CD4-positive, alpha-beta T cell treated with Interleukin-4 for 4 hours (primary cell): ENCODE results near the gene EMP1.
"Not testable (repeated sequence)": the region's sequence is repeated elsewhere in the genome, so short reads cannot be mapped to it uniquely, and the experiment has no call there.

Experiments
- DNase-seq: peaks from one replicate; pipeline ENCODE4 v3.0.0-alpha.2; 2020

The EMP1 gene

DNA sequence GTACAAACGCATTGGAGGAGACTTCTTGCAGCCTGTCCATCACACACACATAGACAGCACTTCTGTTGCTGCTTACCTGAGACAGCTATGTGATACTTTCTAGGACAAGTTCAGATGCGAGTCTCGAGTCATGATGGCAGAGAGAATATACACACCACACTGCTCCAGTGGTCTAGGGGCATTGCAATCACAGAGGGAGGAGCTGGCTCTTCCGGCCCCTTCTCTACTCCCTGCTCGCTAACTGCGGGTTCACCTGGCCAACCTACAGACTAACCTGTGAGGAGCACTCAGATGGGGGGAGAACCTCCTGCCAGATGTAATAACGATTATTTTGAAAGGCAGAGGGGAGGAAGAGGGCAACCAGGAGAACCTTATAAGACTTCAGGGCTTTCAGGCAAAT lies 30.7 kb downstream of the EMP1 start:
- DNase-seq = no peak

DNA sequence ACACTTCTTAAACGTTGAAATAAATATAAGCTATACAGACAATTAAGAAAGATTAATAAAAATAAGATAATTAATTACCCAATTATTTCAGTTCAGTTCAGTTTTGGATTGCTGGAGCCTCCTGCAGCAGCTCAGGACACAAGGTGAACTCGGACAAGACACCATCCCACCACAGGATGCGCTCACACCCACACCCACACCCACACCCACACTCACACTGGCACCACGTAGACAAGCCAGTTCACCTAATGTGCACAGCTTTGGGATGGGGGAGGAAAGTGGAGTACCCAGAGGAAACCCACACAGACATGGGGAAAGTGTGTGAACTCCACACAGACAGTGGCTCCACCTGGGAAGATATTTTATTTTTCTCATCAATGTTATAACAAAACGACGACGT lies 32.1 kb downstream of the EMP1 start:
- no peak for DNase-seq

DNA sequence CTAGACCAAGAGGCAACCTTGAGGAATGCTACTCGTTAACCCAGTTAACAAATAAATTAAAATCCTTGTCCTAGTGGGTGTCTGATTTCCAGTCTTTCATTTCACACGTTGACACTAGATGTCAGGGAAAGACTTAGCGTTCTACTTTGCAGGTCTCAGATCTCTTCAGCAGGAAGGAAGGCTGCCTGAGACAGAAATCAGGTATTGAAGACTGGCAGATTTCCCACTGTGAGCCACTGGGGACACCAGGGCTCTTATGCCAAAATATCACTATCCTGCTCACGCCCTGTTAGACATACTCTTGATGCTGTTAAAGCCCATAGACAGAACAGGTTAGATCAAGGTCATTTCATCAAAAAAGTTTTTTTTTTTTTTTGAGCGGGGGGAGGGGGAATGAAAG lies 33.0 kb downstream of the EMP1 start:
- no peak for DNase-seq

DNA sequence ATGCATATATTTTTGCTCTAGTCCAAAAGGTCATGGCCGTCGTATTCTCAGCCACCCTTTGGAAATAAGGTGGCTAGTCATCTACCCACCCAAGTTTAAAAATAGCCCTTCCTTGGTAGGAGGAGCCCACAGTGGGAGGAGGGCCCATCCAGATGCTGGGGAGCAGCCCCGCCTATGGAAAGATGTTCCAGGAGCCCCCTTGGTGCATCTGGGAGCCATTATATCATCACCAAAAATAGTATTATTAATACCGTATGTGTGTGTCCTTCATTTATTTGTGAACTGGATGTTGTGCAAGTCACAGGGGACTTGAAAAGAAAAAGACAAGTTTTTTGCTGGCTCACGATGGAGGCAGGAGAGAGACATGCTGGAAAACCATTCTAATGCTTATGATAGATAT lies 34.0 kb downstream of the EMP1 start:
- no peak for DNase-seq

DNA sequence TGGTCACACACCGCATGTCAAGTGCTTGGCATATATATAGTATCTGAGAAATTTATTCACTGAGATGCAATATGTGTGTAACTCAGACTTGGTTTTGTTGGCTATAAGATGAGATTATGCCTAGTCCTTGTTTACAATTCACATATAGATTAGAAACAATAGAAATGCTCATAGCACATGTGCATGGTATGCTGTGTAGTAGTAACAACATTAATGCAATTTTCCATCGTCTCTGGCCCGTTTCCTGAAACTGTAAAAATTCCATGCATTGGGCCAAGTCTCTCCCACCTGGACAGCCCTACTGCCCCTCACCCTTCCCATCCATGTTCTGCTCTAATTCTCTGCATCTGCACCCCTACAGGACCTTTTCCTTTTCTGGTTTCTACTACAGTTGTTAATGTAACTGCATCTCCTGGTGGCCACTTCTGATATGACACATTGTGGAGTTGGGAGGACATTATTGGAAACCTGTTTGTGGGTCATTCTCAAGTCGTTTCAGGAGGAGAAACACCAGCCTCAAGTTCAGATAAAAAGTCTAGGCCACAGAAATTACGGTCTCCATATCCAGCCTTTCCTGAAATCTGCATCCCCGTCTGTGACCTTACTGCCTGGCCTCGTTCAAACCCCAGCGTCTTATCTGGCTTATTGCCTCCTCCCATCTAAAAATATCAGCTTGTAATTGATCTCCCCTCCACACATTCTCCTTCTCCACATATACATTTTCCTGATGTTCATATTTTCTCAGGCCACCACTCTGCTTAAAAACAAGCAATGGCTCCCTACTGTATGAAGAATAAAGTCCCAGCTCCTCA lies 37.5 kb downstream of the EMP1 start:
- peak; percentile 33 for DNase-seq

DNA sequence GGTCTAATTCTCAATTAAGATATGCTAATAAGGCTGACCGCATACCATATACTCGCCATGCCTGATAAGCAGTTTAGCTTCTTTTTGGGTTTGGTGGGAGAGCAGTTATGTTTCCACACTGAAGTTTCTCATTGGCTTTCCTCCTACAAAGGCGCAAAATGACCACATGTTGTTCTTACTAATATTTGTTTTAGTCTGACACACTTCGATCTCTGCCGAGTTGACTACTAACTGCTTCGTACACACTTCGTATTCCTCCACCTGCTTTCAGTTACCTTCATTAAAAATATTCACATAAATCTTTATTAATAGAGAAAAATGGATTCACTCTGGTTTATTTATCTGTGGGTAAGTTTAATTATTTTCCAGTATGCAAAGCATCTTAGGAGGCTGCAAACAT lies 41.7 kb downstream of the EMP1 start:
- no peak for DNase-seq

DNA sequence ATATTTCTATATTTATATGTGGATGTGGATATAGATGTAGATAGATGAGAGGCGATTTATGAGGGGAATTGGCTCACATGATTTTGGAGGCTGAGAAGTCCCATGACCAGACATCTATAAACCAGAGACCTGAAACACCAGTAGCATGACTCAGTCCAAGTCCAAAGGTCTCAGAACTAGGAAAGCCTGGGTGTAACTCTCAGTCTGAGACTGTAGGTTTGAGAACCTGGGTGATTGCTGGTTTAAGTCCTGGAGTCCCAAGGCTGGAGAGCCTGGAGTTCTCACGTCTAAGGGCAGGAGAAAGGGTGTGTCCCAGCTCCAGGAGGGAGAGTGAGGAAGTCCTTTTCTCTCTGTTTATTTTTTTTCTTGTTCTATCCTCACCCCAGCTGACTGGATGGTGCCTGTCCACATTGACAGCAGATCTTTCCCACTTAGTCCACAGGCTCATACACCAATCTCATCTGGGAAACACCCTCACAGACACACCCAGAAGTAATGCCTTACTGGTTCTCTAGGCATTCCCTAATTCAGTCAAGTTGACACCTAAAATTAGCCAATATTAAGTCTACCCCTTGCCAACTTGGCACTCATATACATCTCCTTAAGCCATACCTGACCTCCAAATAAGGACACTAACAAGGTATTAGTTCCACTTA lies 45.4 kb downstream of the EMP1 start:
- no peak for DNase-seq

DNA sequence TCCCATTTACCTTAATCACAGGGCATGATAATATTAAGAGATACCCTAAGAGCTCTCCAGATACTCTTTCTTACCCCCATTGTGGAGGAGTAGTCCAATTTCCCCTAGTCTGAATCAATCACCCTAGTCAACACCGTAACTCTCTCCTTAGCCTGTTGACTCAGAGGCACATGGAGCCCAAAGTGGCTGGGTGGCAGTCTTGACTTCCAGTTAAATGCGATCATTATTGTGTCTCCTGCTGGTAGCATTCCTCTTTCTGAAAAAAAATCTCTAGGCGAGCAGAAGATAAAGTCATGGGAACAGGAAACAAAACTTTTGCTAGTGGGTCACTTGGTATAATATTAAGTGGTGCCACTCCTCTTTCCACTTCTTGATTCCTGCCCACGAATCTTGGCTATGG lies 46.4 kb downstream of the EMP1 start:
- DNase-seq = no peak

DNA sequence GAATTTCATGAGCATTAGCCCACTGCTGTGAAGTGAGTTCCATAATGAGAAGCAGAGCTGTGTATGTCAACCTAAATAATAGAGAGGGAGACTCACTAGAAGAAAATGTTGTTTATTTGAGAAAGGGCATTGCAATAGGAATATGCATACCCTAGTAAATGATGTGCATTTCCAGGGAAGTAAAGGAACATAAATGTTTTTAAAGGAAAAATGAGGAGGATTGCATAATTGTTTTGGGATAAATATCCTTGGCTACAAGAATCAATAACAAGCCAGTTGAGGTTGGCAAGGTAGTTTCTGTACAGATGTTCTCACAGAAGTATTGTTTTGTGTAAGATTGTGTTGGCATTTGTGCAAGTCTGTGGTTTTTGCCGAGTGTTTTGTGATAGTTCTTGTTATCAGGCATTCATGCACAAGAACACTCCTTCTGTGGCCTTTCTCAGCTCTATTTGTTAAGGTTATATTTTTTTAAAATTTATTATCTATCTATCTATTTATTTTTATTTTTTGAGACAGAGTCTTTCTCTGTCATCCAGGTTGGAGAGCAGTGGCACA lies 47.1 kb downstream of the EMP1 start:
- no peak for DNase-seq

DNA sequence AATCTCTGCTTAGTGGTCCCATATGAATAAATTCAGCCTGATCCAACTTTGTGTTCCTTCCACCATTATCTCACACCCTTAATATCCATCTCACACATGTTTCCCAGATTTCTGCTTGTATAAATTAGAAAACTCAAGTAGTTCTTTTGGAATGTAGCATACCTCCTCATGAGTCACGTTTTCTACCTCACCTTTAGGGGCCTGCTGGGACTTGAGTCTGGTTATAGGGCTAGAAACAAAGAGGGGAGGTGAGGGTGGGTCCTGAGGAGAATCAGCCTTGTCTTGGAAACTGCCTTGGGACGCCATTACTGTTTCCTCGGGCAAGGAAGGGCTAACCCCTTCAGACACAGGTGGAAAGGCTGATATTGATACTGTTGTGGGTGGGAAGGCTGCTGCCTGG lies 51.1 kb downstream of the EMP1 start:
- no peak for DNase-seq

DNA sequence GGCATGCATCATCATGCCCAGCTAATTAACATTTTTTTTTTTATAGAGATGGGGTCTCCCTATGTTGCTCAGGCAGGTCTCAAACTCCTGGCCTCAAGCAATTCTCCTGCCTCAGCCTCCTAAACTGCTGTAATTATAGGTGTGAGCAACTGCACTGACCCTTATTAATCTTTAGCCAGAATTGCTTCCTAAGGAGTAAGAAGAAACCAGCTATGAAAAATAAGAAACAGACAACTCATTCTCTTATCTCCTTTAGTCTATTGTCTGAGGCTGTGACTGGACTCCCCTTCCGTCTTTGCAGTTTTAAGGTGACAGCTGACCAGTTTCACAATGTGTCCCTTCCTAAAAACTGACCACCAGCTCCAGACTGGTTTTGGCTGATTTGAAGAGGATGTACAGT lies 52.4 kb downstream of the EMP1 start:
- no peak for DNase-seq

DNA sequence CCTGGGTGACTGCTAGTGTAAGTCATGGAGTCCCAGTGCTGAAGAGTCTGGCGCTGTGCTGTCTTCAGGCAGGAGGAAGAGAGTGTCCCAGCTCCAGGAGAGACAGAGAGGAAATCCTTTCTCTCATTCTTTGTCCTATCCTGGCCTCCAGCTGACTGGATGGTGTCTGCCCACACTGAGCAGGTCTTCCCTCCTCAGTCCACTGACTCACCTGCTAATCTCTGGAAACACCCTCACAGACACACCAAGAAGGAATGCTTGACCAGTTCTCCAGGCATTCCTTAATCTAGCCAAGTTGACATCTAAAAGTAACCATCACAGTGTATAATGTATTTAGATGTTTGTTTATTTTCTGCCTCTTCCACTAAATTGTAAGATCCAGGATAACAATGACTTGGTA lies 53.9 kb downstream of the EMP1 start:
- no peak for DNase-seq

DNA sequence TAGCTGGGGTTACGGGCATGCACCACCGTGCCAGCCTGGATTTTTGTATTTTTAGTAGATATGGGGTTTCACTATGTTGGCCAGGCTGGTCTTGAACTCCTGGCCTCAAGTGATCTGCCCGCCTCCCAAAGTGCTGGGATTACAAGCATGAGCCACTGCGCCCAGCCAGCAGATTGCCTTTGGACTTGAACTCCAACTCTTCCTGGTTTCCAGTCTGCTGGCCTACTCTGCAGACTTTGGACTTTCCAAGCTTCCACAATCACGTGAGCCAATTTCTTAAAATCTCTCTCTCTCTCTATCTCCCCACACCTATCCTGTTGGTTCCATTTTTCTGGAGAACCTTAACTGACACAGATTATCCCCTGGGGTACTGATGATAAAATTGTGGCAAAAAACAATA lies 55.0 kb downstream of the EMP1 start:
- no peak for DNase-seq

DNA sequence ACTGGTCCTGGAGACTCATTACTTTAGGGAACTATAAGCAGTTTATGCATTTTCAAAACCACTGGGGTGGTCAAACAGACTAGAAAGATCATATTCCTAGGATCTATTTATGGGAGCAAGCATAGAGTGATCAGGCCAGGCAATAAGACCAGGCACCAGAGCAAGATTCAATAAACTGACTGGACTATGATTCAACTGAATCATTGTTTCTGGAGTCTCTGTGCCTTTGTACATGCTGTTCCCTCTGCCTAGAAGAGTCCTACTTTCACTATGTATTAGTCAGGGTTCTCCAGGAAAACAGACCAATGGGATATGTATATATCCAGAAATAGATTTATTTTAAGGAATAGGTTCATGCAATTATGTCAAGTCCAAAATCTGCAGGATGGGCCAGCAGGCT lies 55.5 kb downstream of the EMP1 start:
- no peak for DNase-seq

DNA sequence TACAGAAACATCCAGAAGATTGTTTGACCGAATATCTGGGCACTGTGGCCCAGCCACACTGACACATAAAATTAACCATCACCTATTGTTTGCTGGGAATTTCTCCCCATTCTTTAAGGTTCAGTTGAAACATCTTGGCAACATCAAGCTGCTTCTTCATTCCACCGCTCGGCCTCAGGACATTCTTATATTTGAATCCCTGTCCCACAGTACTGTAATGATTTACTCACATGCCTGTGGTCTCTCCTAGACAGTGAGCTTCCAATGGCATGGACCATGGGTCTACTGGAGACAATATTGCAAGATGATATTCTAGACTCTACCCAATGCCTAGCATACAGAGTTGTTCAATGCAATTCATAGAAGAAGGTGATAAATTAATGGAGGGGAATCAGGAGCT lies 56.1 kb downstream of the EMP1 start:
- DNase-seq = no peak

DNA sequence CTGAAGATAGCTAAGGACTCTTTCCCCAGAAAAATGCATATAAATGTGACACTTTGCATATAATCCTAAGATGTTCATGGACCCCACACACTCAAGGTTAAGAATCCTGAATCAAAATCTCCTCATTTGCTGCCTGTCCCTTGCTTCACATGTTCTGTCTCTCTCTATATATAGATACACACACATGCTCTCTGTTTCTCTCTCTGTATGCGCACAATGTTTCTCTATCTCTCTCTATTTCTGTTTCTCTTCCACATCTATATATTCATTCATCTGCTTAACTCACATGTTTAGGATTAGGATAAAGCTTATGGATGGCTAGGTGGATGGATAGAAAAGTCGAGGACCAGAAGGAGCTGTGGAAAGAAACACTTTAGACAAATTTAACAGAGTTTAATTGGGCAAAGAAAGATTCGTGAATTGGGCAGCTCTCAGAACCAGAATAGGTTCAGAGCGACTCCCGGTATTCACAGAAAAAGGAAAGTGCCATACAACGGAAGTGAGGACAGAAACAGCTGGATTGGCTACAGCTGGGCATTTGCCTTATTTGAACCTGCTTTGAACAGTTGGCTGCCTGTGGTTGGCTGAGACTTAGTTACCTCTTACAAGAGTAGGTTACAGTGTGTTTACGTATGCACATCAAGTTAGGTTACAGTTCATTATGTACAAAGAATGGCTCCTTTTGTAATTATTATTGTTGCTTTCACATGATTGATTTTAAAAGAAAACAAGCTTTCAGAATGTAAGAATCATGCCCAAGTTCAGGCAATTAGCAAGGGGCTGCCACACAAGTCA lies 57.6 kb downstream of the EMP1 start:
- DNase-seq = no peak

DNA sequence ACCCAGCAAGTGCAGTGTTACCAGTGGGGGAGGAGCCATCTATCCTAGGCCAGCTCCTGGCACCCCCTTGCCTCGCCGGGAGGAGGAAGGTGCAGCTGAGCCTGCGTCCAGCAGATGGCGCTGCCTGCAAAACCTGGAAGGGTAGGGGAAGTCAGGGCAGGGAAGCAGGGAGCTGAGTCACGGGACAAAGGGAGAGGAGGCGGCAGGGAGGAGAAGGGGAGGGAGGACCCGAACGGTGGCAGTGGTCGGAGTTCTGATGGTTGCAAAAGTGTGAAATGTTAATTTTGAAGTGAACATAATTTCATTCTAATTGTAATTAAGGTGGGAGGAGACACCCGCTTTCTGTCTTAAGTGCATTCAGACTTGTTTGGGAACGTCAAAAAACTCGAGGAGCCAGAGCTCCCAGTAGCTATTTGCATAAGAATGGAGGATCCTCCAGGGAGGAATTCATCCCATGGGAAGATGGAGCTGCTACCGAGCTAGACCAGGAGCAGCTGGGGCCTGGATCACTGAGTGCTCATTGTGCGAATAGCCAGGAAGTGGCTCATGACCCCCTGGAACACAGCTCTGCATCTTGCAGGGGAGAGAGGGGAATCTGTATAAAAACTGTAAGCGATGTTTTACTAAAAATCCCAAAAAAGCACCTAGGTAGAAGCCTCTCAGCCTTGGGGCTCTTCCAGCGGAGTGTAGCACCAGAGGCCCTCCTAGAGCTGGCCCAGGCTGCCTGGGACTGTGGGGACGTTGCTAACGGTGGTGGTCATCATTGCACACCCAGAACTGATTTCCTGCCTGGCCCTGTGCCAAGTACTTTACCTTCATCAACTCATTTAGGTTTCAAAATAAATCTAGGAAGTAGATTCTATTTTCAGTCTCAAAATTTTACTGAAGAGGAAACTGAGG lies 59.5 kb downstream of the EMP1 start:
- peak; percentile 61 for DNase-seq

DNA sequence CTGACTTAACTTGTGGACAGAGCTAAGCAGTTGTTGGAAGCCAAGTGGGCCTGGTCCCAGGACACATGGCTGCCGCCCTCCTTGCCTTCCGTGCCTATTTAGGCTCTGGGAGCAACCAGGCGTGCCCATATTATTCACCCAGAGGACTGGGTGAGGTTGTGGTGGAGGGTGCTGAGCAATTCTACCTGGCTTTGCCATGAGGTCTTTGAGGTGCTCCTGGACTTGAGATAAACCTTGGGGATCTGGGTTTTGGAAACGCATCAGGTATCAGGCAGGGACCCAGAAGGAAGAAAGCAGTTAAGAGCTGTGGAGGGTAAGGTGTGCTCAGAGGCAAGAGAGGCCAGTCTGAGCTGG lies 60.1 kb downstream of the EMP1 start:
- DNase-seq = no peak

DNA sequence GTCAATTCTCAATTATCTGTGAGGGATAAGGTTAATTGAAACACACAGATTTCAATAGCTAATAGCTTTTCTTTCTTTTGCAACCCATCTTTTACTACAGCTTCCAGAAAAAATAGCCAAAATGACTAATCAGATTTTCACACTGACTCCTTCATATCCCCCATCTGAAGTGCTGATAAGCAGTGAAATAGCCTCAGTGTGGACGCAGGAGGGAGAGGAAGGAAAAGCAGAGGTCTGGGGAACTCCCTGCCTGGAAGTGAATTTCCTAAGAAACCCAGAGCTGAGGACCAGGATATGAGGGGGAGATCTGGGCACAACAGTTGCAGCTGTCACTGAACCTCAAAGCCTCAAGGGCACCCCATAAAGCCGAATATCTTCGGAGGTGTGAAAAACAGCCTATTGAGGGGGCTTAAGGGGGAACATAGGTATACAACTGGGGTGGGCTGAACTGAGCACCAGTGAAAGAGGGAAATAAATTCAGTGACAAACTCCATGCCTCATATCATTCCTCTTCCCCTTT lies 60.9 kb downstream of the EMP1 start:
- no peak for DNase-seq

DNA sequence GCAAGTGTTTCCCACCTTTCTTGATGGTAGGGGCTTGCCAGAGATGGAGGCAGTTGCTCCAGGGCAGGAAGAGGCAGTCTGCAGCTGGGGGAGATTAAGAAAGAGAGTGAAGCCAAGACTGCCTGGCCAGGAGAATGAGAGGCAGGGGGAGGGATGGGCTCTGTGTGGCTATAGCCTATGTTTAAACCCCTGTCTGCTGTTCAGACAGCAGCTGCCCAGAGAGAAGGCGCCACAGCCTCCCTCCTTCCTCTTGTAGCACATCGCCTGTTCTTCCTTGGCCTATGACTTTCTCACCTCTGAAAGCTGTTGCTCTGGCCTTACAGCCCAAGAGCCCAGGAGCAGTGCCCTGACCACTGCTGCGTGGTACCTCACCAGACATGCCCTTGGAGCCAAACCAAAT lies 61.7 kb downstream of the EMP1 start:
- no peak for DNase-seq

DNA sequence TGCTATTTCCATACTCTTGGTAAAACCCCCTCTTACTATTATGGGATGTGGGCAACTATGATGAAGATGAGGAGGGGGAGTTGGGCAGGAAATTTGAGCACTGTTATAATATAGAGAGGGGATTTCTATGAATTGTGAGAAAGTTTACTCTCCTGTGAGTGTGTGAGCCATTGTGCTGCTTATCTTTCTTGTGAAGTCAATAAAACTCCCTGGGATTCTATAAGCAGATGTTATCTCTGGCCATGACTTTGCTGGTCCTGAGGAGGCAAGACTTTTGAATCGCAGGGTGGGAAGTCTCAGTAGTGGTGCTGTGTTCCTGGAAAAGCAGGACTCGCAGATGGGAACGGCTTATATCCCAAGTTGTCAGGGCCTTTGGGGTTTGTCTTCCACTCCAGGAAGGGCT lies 62.2 kb downstream of the EMP1 start:
- DNase-seq = no peak

DNA sequence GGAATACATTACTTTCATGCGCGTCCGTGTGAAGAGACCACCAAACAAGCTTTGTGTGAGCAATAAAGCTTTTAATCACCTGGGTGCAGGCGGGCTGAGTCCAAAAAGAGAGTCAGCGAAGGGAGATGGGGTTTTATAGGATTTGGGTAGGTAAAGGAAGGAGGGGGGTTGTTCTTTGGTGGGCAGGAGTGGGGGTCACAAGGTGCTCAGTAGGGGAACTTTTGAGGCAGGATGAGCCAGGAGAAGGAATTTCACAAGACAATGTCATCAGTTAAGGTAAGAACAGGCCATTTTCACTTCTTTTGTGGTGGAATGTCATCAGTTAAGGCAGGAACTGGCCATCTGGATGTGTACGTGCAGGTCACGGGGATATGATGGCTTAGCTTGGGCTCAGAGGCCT lies 63.1 kb downstream of the EMP1 start:
- not testable (repeated sequence) for DNase-seq
